Ascending aorta (tissue), 2 donors: Measurements from ENCODE around the gene OR51S1. TPM values are rescaled to one million over a fixed set of nuclear protein-coding genes. Genes with fewer than 3 reads are reported as not detected.

ENCODE experiments used
- DNase-seq, 2 donors: peaks; one replicate each; pipeline ENCODE4 v3.0.0-alpha.2; 2019; ENCODE audit warnings: low spot score in 2 of 2
- H3K27ac ChIP-seq, 2 donors: fragments of 200-600 bp; sonication (generic); one replicate each; pipeline ENCODE4 v1.5.1; 2016 to 2017; ENCODE audit warnings: mild to moderate bottlenecking in 1 of 2
- H3K27me3 ChIP-seq: fragments of 200-600 bp; sonication (generic); one replicate; pipeline ENCODE4 v1.5.1; 2017
- H3K36me3 ChIP-seq, 2 donors: fragments of 200-600 bp; sonication (generic); one replicate each; pipeline ENCODE4 v1.5.1; 2016
- H3K4me1 ChIP-seq, 2 donors: fragments of 200-600 bp; sonication (generic); one replicate each; pipeline ENCODE4 v1.5.1; 2016 to 2017; ENCODE audit warnings: mild to moderate bottlenecking in 1 of 2
- H3K4me3 ChIP-seq, 2 donors: fragments of 200-600 bp; sonication (generic); one replicate each; pipeline ENCODE4 v1.5.1; 2016 to 2017; ENCODE audit warnings: mild to moderate bottlenecking in 1 of 2
- H3K9me3 ChIP-seq, 2 donors: fragments of 200-600 bp; sonication (generic); one replicate each; pipeline ENCODE4 v1.5.1; 2016
- intact Hi-C: fragments of 100-400 bp; cut with DNase I; formaldehyde crosslinking; loops from one replicate; pipeline ENCODE4 v1.15.1; 2023
- total RNA-seq: library from RNA; depleted of rRNA; stranded (reverse); fragments of >200 nt; gene quantifications from one replicate; pipeline ENCODE4 v1.1.0, GENCODE V29; 2016
- TF ChIP-seq, protein P1 (sequence below), 3 experiments: fragments of 200-600 bp in 2 of 3; fragments of 450-650 bp in 1 of 3; sonication (generic) in 2 of 3; IDR thresholded peaks; one replicate each; pipeline ENCODE4 v1.5.1; 2016 to 2019; ENCODE audit warnings: antibody characterized with exemption in 3 of 3, mild to moderate bottlenecking in 1 of 3, moderate library complexity in 1 of 3

Gene OR51S1
- total RNA-seq, 1 donor from 2014 or later = not detected

DNA sequence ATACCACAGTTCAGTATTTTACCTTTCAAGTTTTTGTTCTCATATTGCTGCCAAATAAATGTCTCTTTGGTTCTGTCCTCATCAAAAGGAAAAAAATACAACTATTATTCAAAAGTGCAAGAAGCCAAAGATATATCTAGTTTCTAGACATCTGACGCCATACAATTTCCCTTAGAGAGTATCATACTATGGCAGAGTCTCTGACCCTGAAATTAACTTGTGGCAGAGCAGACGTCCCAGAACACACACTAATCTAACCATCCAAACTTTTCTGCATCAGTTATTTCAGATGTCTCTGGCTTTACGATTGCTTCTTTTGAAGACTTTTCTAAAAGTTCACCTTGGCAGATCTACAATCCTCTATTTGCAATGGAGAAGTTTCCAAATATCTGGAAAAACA lies 35.4 kb upstream of the OR51S1 start:
- no peak overlapping the region for H3K4me3 ChIP-seq
- intact Hi-C loops = no loop called here
- H3K27ac ChIP-seq = no peak overlapping the region
- H3K4me1 ChIP-seq = no peaks in the 10 kb centered on the region
- H3K27me3 ChIP-seq = no peaks in the 10 kb centered on the region
- TF ChIP-seq, protein P1, sequence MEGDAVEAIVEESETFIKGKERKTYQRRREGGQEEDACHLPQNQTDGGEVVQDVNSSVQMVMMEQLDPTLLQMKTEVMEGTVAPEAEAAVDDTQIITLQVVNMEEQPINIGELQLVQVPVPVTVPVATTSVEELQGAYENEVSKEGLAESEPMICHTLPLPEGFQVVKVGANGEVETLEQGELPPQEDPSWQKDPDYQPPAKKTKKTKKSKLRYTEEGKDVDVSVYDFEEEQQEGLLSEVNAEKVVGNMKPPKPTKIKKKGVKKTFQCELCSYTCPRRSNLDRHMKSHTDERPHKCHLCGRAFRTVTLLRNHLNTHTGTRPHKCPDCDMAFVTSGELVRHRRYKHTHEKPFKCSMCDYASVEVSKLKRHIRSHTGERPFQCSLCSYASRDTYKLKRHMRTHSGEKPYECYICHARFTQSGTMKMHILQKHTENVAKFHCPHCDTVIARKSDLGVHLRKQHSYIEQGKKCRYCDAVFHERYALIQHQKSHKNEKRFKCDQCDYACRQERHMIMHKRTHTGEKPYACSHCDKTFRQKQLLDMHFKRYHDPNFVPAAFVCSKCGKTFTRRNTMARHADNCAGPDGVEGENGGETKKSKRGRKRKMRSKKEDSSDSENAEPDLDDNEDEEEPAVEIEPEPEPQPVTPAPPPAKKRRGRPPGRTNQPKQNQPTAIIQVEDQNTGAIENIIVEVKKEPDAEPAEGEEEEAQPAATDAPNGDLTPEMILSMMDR (IDR thresholded peaks at IDR 0.05) = no peak
- no peak for DNase-seq
- no peaks in the 10 kb centered on the region for H3K36me3 ChIP-seq
- H3K9me3 ChIP-seq = no peaks in the 10 kb centered on the region

DNA sequence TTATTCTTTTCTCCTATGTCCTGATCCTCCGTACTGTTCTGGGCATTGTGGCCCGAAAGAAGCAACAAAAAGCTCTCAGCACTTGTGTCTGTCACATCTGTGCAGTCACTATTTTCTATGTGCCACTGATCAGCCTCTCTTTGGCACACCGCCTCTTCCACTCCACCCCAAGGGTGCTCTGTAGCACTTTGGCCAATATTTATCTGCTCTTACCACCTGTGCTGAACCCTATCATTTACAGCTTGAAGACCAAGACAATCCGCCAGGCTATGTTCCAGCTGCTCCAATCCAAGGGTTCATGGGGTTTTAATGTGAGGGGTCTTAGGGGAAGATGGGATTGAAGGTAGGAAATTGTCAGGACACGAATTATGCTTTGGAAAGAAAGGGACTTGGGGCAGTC lies 33.5 kb upstream of the OR51S1 start:
- Histone ChIP-seq H3K27me3 (no peaks in the 10 kb centered on the region), H3K9me3 (no peaks in the 10 kb centered on the region), H3K27ac (no peak overlapping the region), H3K4me1 (no peaks in the 10 kb centered on the region), H3K4me3 (no peak overlapping the region), H3K36me3 (no peaks in the 10 kb centered on the region)
- no peak for DNase-seq
- TF ChIP-seq, protein P1 (IDR thresholded peaks at IDR 0.05) = no peak
- intact Hi-C loops = no loop called here

DNA sequence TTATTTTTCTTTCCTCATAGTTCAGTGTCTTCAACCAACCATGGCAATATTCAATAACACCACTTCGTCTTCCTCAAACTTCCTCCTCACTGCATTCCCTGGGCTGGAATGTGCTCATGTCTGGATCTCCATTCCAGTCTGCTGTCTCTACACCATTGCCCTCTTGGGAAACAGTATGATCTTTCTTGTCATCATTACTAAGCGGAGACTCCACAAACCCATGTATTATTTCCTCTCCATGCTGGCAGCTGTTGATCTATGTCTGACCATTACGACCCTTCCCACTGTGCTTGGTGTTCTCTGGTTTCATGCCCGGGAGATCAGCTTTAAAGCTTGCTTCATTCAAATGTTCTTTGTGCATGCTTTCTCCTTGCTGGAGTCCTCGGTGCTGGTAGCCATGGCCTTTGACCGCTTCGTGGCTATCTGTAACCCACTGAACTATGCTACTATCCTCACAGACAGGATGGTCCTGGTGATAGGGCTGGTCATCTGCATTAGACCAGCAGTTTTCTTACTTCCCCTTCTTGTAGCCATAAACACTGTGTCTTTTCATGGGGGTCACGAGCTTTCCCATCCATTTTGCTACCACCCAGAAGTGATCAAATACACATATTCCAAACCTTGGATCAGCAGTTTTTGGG lies 33.0 kb upstream of the OR51S1 start, which contains the start of gene OR51T1:
Gene OR51T1 (plus strand): TSS at position 41 of the 641 bp plus-strand sequence. CDS start 0 bp downstream, at position 41.
- no peak within 1 kb of the TSS for H3K4me3 ChIP-seq
- no peaks in the 10 kb centered on the region for H3K27me3 ChIP-seq
- H3K4me1 ChIP-seq = no peaks in the 10 kb centered on the region
- intact Hi-C loops = no loop called here
- DNase-seq = no peak
- no peaks in the 10 kb centered on the region for H3K36me3 ChIP-seq
- TF ChIP-seq, protein P1 (IDR thresholded peaks at IDR 0.05) = no peak
- H3K9me3 ChIP-seq = no peaks in the 10 kb centered on the region
- no peak within 1 kb of the TSS for H3K27ac ChIP-seq

DNA sequence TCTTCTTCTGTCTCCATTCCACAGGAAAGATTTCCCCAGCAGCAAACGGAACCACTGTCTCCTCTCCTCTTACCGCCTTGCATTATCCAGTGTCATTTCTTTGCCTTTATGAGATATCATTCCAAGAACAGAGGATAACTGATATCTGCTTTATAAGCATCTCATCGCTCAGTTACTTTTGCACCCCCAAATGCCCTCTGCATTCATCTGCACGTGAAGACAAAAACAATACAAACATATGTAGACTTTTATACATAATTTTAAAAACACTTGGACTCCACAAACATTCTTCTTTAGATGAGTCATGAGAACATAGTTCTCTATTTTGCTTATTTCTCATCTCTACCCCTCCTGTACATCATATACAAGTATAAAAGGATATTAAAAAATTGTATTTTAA lies 32.2 kb upstream of the OR51S1 start:
- Histone ChIP-seq H3K36me3 (no peaks in the 10 kb centered on the region), H3K27me3 (no peaks in the 10 kb centered on the region), H3K4me3 (no peak overlapping the region), H3K27ac (no peak overlapping the region), H3K9me3 (no peaks in the 10 kb centered on the region), H3K4me1 (no peaks in the 10 kb centered on the region)
- TF ChIP-seq, protein P1 (IDR thresholded peaks at IDR 0.05) = no peak
- intact Hi-C loops = no loop called here
- no peak for DNase-seq

DNA sequence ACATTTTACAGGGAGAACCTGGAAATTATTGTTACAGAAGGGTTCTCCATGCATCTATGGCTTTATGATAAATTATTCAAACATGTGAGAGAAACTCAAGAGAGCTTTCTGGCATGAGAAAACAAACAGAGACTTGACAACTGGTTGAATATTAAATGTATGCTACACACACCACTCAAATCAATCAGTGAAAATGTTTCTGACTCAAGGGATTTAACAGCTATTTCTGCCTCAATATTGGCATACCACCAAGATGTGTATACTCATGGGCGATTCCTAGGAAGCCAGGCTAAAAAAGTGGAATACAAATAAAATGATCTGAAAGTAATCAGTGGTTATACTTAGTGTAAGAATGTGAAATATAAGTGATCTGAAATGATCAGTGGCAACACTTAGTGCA lies 16.8 kb upstream of the OR51S1 start:
- TF ChIP-seq, protein P1 (IDR thresholded peaks at IDR 0.05) = no peak
- H3K9me3 ChIP-seq = no peaks in the 10 kb centered on the region
- intact Hi-C loops = no loop called here

DNA sequence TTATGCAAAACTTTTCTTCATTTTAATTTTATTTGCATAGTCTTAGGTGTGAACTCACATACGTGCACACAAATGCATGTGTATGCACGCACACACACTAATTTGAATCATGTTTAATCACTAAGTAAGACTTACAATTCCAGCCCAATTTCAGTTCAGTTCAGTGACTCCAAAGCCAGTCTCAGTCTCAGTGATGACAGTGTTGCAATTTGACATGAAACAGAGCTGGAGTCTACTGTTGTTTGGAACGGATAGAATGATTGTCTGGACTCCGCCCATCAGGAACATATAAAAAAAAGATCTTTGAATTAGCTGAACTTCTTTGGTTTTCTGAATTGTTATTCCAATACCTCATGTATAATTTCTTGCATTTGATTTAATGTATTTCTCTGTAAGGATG lies 14.9 kb upstream of the OR51S1 start:
- H3K36me3 ChIP-seq = no peaks in the 10 kb centered on the region
- DNase-seq = no peak
- no peaks in the 10 kb centered on the region for H3K4me1 ChIP-seq
- no peak overlapping the region for H3K27ac ChIP-seq
- H3K4me3 ChIP-seq = no peak overlapping the region
- TF ChIP-seq, protein P1 (IDR thresholded peaks at IDR 0.05) = no peak
- intact Hi-C loops = no loop called here
- H3K9me3 ChIP-seq = no peaks in the 10 kb centered on the region
- no peaks in the 10 kb centered on the region for H3K27me3 ChIP-seq

More for the DNA sequence above, 16.8 kb upstream of the OR51S1 start:
- Histone ChIP-seq H3K36me3 (no peaks in the 10 kb centered on the region), H3K27ac (no peak overlapping the region), H3K27me3 (no peaks in the 10 kb centered on the region), H3K4me3 (no peak overlapping the region), H3K4me1 (no peaks in the 10 kb centered on the region)
- DNase-seq = no peak
